NB4 (cell line): ENCODE data around the gene CUX1.

Experiments used
- CTCF ChIP-seq: IDR thresholded peaks from one replicate; pipeline ENCODE4 v1.5.1; 2012; ENCODE audit warnings: low read depth, low read length
- MAX ChIP-seq: IDR thresholded peaks from 2 replicates; pipeline ENCODE4 v1.6.1; 2011; ENCODE audit warnings: low read depth, low read length
- POLR2A ChIP-seq: IDR thresholded peaks from 2 replicates; pipeline ENCODE4 v1.6.1; 2011; ENCODE audit warnings: mild to moderate bottlenecking; ENCODE audit not compliant: insufficient read length; ENCODE audit errors: extremely low read depth

DNA sequence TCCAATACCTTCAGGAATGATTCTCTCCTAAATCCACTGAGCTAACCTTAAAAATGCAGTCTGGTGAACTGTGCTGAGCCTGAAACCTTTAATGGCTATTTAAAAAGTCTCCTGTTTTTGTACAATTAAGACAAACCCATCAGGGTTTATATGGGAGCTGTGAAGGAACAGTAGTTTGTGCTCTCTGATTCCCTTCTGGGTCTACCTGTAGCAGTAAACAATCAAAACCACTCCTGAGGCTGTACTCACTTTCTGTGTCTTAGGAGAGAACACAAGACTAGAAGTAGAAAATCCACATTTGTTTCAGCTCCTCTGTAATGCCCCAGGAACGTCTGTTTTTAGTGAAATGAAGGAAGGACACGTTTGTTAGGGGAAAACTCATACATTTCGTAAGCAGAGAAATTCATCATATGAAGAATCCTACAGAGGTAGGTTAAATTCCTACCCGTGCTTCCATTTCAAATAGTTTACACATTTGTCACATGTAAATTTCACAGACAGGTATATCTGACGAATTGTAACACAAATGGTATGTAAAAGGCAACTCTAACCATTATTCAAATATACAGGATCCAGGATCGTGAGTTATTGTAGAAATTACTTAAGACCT, 2.6 kb downstream of the CUX1 start:
- TF ChIP-seq POLR2A (no peak), CTCF (no peak), MAX (no peak)
